PC-9 (cell line): ENCODE measurements around the gene CCDC81. TPM values are rescaled to one million over a fixed set of nuclear protein-coding genes. Genes with fewer than 3 reads are reported as not detected.

Source experiments
- BruUV-seq: library from RNA; stranded (reverse); fragments of 400-500 nt; replicated peaks from 2 replicates; lab custom pipeline; 2021; lab: Mats Ljungman, UMichigan
- CTCF ChIA-PET: fragments of 300-600 bp; sonication (Branson Sonifier 250); formaldehyde crosslinking; loops from one replicate; lab custom pipeline; 2022; ENCODE audit warnings: antibody characterized with exemption; lab: Charles Lee
- POLR2A ChIA-PET: fragments of 300-600 bp; sonication (Branson Sonifier 250); formaldehyde crosslinking; loops from one replicate; lab custom pipeline; 2022; ENCODE audit warnings: antibody characterized with exemption; ENCODE audit not compliant: unreplicated experiment; lab: Charles Lee
- DNase-seq, 2 experiments: peaks; one replicate each; pipeline versions ENCODE4 v3.0.0 to v3.0.0-alpha.2; 2015 to 2022; ENCODE audit warnings: mixed read lengths in 1 of 2
- H2AFZ ChIP-seq: fragments of 200-600 bp; sonication (generic); 2 replicates; pipeline ENCODE4 v1.8.1; 2017; ENCODE audit warnings: antibody characterized with exemption
- H3F3A ChIP-seq: fragments of 200-600 bp; sonication (generic); 2 replicates; pipeline ENCODE4 v1.8.1; 2017; ENCODE audit warnings: antibody characterized with exemption, mild to moderate bottlenecking, low read depth; ENCODE audit not compliant: insufficient read depth
- H3K27ac ChIP-seq: fragments of 200-600 bp; sonication (generic); 2 replicates; pipeline ENCODE4 v1.6.1; 2016; ENCODE audit warnings: mixed run types
- H3K27me3 ChIP-seq: fragments of 200-600 bp; sonication (generic); 2 replicates; pipeline ENCODE4 v1.6.1; 2016; ENCODE audit warnings: low read depth, mixed run types; ENCODE audit not compliant: insufficient read depth
- H3K36me3 ChIP-seq: fragments of 200-600 bp; sonication (generic); 2 replicates; pipeline ENCODE4 v1.6.1; 2016; ENCODE audit warnings: low read depth, mixed run types
- H3K4me1 ChIP-seq: fragments of 200-600 bp; sonication (generic); replicated peaks from 2 replicates; pipeline ENCODE4 v1.6.1; 2016; ENCODE audit warnings: mixed run types; ENCODE audit not compliant: insufficient read depth
- H3K4me2 ChIP-seq: fragments of 200-600 bp; sonication (generic); 2 replicates; pipeline ENCODE4 v1.6.1; 2017; ENCODE audit warnings: mixed run types
- H3K4me3 ChIP-seq: fragments of 200-600 bp; sonication (generic); 2 replicates; pipeline ENCODE4 v1.6.1; 2016; ENCODE audit warnings: mixed run types
- H3K79me2 ChIP-seq: fragments of 200-600 bp; sonication (generic); 2 replicates; pipeline ENCODE4 v1.6.1; 2017; ENCODE audit warnings: low read depth, mixed run types
- H3K9me2 ChIP-seq: fragments of 200-600 bp; sonication (generic); 2 replicates; pipeline ENCODE4 v1.8.1; 2017; ENCODE audit warnings: mild to moderate bottlenecking; ENCODE audit not compliant: insufficient read depth
- H3K9me3 ChIP-seq: fragments of 200-600 bp; sonication (generic); 2 replicates; pipeline ENCODE4 v1.8.1; 2016; ENCODE audit warnings: low read depth; ENCODE audit not compliant: insufficient read depth
- H4K20me1 ChIP-seq: fragments of 200-600 bp; sonication (generic); 2 replicates; pipeline ENCODE4 v1.8.1; 2017; ENCODE audit not compliant: insufficient read depth
- CTCF ChIP-seq: fragments of 200-600 bp; sonication (generic); conservative IDR thresholded peaks from 2 replicates; pipeline ENCODE4 v1.6.1; 2017; ENCODE audit warnings: mixed run types, antibody characterized with exemption, mild to moderate bottlenecking, moderate library complexity
- EZH2 ChIP-seq: fragments of 200-600 bp; sonication (generic); IDR thresholded peaks from 2 replicates; pipeline ENCODE4 v1.8.0; 2017; ENCODE audit warnings: antibody characterized with exemption, low read depth
- intact Hi-C: fragments of 100-400 bp; cut with micrococcal nuclease; formaldehyde crosslinking; loops from one replicate; pipeline ENCODE4 v1.10.0; 2022; ENCODE audit not compliant: unreplicated experiment
- total RNA-seq: library from RNA; stranded (reverse); gene quantifications from 2 replicates; pipeline ENCODE4 v1.2.3, GENCODE V29; 2021

CCDC81 gene
- total RNA-seq, 1 experiment from 2014 or later, result 0.65 TPM

- TF ChIP-seq EZH2, result no peak
- no peak for TF ChIP-seq CTCF
- BruUV-seq, result no TSS peak
- Histone ChIP-seq H3F3A (no peaks in the 10 kb centered on the region), H3K4me1 (peaks cover 10% of the 10 kb centered on the region), H3K9me3 (no peaks in the 10 kb centered on the region), H2AFZ (no peak overlapping the region), H3K4me2 (no peak overlapping the region), H3K4me3 (no peak overlapping the region), H4K20me1 (no peaks in the 10 kb centered on the region), H3K27me3 (no peaks in the 10 kb centered on the region), H3K36me3 (no peaks in the 10 kb centered on the region), H3K27ac (no peak overlapping the region), H3K79me2 (no peaks in the 10 kb centered on the region), H3K9me2 (no peaks in the 10 kb centered on the region)
- intact Hi-C loops, result no loop called here
- no peak for DNase-seq
- ChIA-PET CTCF (no interaction called here), POLR2A (no interaction called here)
Measured at GRCh38 chr11:86443415-86443814, 68.7 kb downstream of the CCDC81 start.

- H3K4me2 ChIP-seq, result no peak overlapping the region
- H3K36me3 ChIP-seq, result no peaks in the 10 kb centered on the region
- H3F3A ChIP-seq, result no peaks in the 10 kb centered on the region
- no peak for TF ChIP-seq CTCF
- no peak for TF ChIP-seq EZH2
- H3K9me2 ChIP-seq, result no peaks in the 10 kb centered on the region
- no peak overlapping the region for H3K4me3 ChIP-seq
- no peaks in the 10 kb centered on the region for H3K9me3 ChIP-seq
- no peaks in the 10 kb centered on the region for H3K27me3 ChIP-seq
- CTCF ChIA-PET, result no interaction called here
- BruUV-seq, result no TSS peak
- H3K27ac ChIP-seq, result no peak overlapping the region
- no peaks in the 10 kb centered on the region for H4K20me1 ChIP-seq
- H3K4me1 ChIP-seq, result peaks cover 10% of the 10 kb centered on the region
- H3K79me2 ChIP-seq, result no peaks in the 10 kb centered on the region
- POLR2A ChIA-PET, result no interaction called here
- DNase-seq, result no peak
- H2AFZ ChIP-seq, result no peak overlapping the region
- intact Hi-C loops, result no loop called here
Measured at GRCh38 chr11:86444981-86445380, 70.3 kb downstream of the CCDC81 start.

- Histone ChIP-seq H3K4me1 (peaks cover 10% of the 10 kb centered on the region), H3K36me3 (no peaks in the 10 kb centered on the region), H3K79me2 (no peaks in the 10 kb centered on the region), H4K20me1 (no peaks in the 10 kb centered on the region), H3K27ac (no peak overlapping the region), H3F3A (no peaks in the 10 kb centered on the region), H3K9me2 (no peaks in the 10 kb centered on the region), H3K4me2 (no peak overlapping the region), H3K27me3 (no peaks in the 10 kb centered on the region), H3K4me3 (no peak overlapping the region), H3K9me3 (no peaks in the 10 kb centered on the region), H2AFZ (no peak overlapping the region)
- TF ChIP-seq CTCF, result no peak
- TF ChIP-seq EZH2, result no peak
- no TSS peak for BruUV-seq
- intact Hi-C loops, result no loop called here
- CTCF ChIA-PET, result no interaction called here
- POLR2A ChIA-PET, result interaction anchor here (0.6 kb wide), 1 partner anchor 17 kb away, joined by 5 read pairs; no protein-coding TSS in a partner anchor
- DNase-seq, result no peak
Measured at GRCh38 chr11:86446163-86446923, 71.7 kb downstream of the CCDC81 start.
